Spinal cord (tissue), 10 donors: Measurements from ENCODE around the gene SAP30BP. TPM values are rescaled to one million over a fixed set of nuclear protein-coding genes. Genes with fewer than 3 reads are reported as not detected.

Source experiments
- DNase-seq, 6 donors: peaks; one replicate each; pipeline versions ENCODE4 v3.0.0 to v3.0.0-alpha.2; 2013 to 2015; ENCODE audit warnings: low spot score in 6 of 6, low read depth in 4 of 6
- H3K27ac ChIP-seq: one replicate; pipeline ENCODE4 v1.5.1; 2013; ENCODE audit warnings: low read depth, low read length, control low read depth
- H3K27me3 ChIP-seq: one replicate; pipeline ENCODE4 v1.6.1; 2013; ENCODE audit warnings: low read length; ENCODE audit not compliant: control insufficient read depth, insufficient read depth
- H3K36me3 ChIP-seq: one replicate; pipeline ENCODE4 v1.6.1; 2013; ENCODE audit warnings: low read length; ENCODE audit not compliant: control insufficient read depth, insufficient read depth
- H3K4me1 ChIP-seq: one replicate; pipeline ENCODE4 v1.6.1; 2013; ENCODE audit warnings: low read length; ENCODE audit not compliant: control insufficient read depth, insufficient read depth
- H3K4me3 ChIP-seq: one replicate; pipeline ENCODE4 v1.5.1; 2013; ENCODE audit warnings: low read depth, low read length, control low read depth
- H3K9me3 ChIP-seq: one replicate; pipeline ENCODE4 v1.6.1; 2013; ENCODE audit warnings: low read length; ENCODE audit not compliant: control insufficient read depth, insufficient read depth
- WGBS: methylation state at CpG from one replicate; pipeline ENCODE4 v1.1.5; 2013; ENCODE audit warnings: missing lambda C conversion rate; ENCODE audit not compliant: insufficient coverage; 5-methylcytosine and 5-hydroxymethylcytosine counted together
- polyA plus RNA-seq, 2 donors: library from polyadenylated mRNA; unstranded; fragments of 120-200 nt; gene quantifications; one replicate each; pipeline ENCODE4 v1.2.1, GENCODE V29; 2013; ENCODE audit not compliant: insufficient read length in 2 of 2
- total RNA-seq, 2 donors: library from RNA; depleted of rRNA in 1 of 2; stranded (reverse); fragments of 120-200 nt in 1 of 2; fragments of >200 nt in 1 of 2; gene quantifications; one replicate each; pipeline versions ENCODE4 v1.2.3 to v1.2.4, GENCODE V29; 2013 to 2014
- donor health status: healthy.

Gene SAP30BP
- total and polyA plus RNA-seq, 4 donors: 44.3 to 123 (median 105) TPM

DNA sequence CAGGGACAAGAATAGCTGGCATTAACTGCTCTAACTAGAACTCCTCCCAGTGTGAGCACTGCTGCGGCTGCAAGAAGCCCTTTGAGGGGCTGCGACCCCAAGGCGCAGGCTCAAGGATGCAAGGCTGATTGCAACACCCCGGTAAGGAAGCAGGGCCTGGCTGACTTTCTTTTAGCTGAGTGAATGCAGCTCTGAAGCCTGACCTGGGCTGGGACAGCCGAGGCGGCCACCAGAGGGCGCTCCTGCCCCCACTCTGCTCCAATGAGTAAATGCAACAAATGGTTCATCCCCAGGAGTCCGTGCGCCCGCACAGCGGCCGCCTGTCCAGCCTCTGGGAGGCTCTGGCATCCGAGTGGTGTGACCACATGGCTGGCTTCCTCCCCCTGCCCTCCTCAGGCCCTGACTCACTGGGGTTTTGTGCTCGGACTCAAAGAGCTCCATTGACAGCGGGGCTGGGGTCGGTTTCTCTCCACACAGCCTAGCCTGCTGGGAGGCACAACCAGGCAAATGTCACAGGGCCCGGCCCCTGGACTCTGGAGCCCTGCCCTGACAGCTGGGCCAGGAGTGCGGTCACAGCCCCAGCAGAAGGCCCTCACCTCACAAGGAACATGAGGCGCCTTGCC, 34.2 kb upstream of the SAP30BP start, which contains the start of gene SMIM5:
SMIM5 (plus strand) TSS at position 572 of the 623 bp plus-strand sequence. CDS start 6,768 bp downstream, outside the sequence.
- Histone ChIP-seq H3K36me3 (peaks cover 76% of the 10 kb centered on the region), H3K4me3 (peak within 1 kb of the TSS; percentile 43), H3K27ac (peak within 1 kb of the TSS; percentile 96), H3K27me3 (no peaks in the 10 kb centered on the region), H3K4me1 (peaks cover 56% of the 10 kb centered on the region), H3K9me3 (no peaks in the 10 kb centered on the region)
- 12% methylated on average over 19 of the region's 19 CpGs for WGBS
- DNase-seq: peak; percentile 53 to 91 (median 62)

DNA sequence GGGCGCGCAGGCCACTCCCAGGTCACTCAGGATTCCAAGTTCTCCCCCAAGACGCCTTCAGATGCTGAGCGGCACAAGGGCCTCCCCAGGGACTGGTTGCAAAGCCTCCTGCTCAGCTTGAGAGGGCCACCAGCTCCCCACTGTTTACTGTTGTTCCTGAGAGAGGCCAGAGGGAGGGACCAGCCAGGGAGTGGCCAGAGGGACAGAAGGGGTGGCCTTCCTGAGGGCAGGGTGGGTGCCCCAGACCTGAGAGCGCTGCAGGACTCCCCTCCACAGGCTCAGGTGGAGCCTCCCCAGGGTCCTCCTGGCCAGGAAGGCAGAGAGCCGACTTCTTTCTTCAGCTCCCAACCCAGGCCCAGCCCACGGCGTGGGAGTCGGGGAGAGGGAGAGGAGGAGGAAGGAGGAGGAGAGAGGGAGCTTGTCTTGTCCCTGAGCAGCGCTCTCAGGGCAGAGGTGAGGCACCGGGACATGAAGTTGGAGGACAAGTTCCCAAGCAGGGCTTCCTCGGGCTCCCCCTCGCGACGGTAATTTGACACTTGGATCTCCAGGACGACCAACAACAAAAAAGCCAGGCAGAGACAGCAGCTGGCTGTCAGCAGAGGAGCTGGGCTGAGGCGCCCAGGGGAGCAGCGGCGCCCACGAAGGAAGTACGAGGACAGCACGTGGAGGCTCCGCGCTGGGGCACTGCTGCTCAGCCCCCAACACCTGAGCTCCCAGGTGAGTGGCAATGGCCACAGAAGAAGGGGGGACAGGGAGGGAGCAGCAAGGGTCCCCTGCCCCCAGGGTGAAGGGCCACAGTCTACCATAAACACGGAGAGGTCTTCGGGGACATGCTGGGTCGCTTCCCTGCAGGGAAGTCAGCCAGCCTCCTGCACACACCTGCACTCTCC, 33.4 kb upstream of the SAP30BP start:
- H3K27me3 ChIP-seq: no peaks in the 10 kb centered on the region
- peak overlapping the region; percentile 96 for H3K27ac ChIP-seq
- peaks cover 76% of the 10 kb centered on the region for H3K36me3 ChIP-seq
- peak overlapping the region; percentile 43 for H3K4me3 ChIP-seq
- 16% methylated on average over 25 of the region's 27 CpGs for WGBS
- peak; percentile 57 to 93 (median 75) for DNase-seq
- H3K4me1 ChIP-seq: peaks cover 56% of the 10 kb centered on the region
- H3K9me3 ChIP-seq: no peaks in the 10 kb centered on the region

DNA sequence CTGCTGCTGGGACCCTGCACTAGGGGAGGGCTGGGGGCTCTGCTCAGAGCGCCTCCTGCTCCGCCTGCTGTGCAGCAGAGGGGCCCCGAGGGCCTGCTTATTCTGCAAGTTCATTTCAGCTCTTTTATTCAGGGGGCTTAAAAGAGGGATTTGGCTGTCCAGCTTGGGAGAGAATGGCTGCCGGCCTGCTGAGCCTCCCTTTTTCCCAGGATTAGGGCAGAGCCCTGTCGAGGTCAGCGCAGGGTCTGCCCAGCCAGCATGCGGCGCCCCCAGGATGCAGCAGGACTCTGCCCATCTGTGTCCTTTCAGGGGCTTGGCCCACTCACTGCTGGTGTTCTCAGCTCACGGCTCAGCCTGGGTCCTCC, 32.8 kb upstream of the SAP30BP start:
- no peak for DNase-seq
- no peaks in the 10 kb centered on the region for H3K27me3 ChIP-seq
- H3K4me1 ChIP-seq: peaks cover 56% of the 10 kb centered on the region
- no peaks in the 10 kb centered on the region for H3K9me3 ChIP-seq
- H3K27ac ChIP-seq: peak overlapping the region; percentile 96
- 41% methylated on average over 9 of the region's 9 CpGs for WGBS
- peaks cover 76% of the 10 kb centered on the region for H3K36me3 ChIP-seq
- peak overlapping the region; percentile 43 for H3K4me3 ChIP-seq

DNA sequence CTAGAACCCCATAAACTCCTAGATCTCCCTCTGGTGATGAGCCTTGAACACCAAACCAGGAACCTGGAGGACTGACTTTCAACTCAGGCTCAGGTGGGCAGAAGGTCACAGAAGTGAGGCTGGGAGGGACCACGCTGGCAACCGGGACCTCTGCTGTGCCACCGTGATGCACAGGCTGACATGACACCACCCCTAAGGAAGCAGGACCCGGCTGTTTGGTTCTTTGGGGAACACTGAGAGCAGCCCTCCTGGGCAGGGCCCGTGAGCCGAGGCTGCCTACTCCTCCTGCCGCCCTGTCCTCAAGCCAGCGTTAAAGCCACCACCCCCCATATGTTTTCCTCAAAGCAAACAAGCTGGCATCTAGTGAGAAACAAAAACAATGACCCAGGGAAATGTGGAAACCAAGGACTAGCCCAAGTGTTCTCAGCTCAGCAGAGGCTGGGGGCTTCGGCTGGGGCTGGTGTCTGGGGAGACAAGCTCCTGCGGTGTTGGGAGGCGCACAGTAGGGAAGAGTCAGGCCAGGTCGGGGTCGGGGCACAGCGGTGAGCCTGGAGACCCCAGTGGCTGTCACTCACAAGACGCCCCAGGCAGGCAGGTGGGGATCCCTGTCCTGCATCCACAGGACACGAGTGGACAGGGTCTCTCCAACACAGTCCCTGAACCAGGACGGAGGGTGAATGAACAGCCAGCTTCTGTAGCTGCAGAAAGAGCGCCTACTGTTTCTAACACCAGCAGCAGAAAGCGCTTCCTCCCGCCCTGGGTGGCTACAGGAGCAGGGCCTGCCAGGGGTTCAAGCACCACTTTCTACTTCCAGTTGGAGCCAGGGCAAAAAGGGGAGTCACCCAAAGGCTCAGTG, 32.2 kb upstream of the SAP30BP start:
- peak overlapping the region; percentile 96 for H3K27ac ChIP-seq
- peaks cover 76% of the 10 kb centered on the region for H3K36me3 ChIP-seq
- no peak for DNase-seq
- no peaks in the 10 kb centered on the region for H3K27me3 ChIP-seq
- 71% methylated on average over 17 of the region's 20 CpGs for WGBS
- H3K9me3 ChIP-seq: no peaks in the 10 kb centered on the region
- H3K4me1 ChIP-seq: peaks cover 56% of the 10 kb centered on the region
- H3K4me3 ChIP-seq: peak overlapping the region; percentile 43

DNA sequence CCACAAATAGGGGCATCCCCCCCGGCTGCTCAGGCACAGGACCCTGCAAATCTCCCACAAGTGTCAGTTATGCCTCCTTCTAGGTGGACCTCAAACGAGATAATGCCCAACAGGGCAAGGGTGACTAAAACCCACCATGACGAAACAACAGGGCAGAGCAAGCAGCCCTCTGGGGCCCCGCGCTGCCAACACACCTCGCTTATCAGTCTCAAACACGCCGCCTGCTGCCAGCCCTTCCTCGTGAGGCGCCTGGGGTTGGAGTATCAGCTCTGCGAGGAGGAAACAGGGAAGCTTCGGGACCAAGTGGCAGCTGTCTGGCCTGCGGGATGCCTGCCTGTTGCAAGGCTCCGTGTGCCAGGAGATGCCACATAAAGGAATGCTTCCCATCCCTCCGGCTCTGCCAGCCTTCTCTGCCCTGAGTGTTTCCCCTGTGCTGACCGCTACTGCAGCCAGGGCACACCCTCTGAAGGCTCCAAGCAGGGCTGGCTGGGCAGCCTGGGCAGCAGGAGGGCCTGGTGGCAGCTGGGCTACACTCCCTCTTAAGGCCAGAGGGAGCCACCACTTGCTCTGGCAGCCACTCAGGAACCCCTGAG, 31.4 kb upstream of the SAP30BP start:
- Histone ChIP-seq H3K4me3 (no peak overlapping the region), H3K36me3 (peaks cover 76% of the 10 kb centered on the region), H3K9me3 (no peaks in the 10 kb centered on the region), H3K27ac (peak overlapping the region; percentile 96), H3K27me3 (no peaks in the 10 kb centered on the region), H3K4me1 (peaks cover 56% of the 10 kb centered on the region)
- no peak for DNase-seq
- 71% methylated on average over 16 of the region's 16 CpGs for WGBS

DNA sequence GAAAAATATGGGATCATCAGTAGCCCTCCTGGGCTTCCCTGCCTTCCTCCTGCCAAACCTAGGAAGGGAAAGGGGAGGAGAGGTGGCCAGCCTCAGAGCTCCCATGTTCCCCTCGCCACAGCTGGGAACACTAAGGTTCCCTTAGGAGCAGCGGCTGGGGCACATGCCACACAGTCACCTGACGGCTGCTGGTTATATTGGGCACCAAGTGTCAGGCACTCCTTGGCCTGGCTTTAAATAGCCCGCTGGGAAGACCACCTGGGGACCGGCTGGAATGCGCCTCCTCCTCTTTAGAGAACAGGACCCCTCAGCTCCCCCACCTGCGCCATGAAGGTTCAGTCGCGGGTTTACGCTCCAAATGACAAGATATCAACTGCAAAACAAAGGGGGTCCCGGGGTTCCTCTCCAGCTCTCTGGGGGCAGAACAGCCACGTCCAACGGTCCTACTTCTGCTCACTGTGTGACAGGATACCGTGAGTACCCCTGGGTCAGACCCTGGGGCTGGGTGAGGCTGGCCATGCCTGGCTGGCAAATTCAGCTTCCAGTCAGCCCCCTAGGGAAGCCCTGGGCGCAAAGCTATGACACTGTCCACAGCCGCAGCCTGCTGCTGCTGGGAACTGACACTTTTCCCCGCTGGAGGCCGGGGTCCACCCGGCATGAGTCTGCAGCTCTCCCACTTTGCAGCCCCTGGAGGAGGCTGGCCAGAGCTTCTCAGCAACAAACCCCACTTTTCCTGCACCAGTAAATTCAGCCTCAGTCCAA, 30.6 kb upstream of the SAP30BP start:
- H3K27ac ChIP-seq: peak overlapping the region; percentile 27
- no peak for DNase-seq
- H3K4me1 ChIP-seq: peaks cover 56% of the 10 kb centered on the region
- no peak overlapping the region for H3K4me3 ChIP-seq
- H3K9me3 ChIP-seq: no peaks in the 10 kb centered on the region
- no peaks in the 10 kb centered on the region for H3K27me3 ChIP-seq
- WGBS: 82% methylated on average over 19 of the region's 19 CpGs
- peaks cover 74% of the 10 kb centered on the region for H3K36me3 ChIP-seq

DNA sequence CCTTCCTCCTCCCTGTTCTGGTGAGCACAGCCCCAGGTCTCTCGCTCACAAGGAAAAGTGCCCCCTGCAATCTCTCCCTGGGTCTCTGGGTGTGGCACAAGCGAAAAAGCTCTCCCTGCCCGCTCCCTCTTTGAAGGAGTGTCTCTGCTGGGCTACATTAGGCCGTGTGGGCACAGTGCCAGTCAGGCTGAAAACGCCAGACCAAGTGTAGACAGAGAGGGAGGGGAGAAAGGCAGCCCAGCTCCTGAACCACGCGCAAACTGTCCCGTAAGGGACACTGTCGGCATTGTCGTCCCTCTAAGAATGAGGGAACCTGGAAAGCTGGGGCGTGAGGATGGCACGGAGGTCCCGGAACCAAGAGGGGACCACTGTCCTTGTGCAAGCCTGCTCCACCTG, 30.0 kb upstream of the SAP30BP start:
- Histone ChIP-seq H3K27ac (no peak overlapping the region), H3K4me1 (peaks cover 56% of the 10 kb centered on the region), H3K4me3 (no peak overlapping the region), H3K36me3 (peaks cover 76% of the 10 kb centered on the region), H3K9me3 (no peaks in the 10 kb centered on the region), H3K27me3 (no peaks in the 10 kb centered on the region)
- WGBS: 63% methylated on average over 13 of the region's 13 CpGs
- DNase-seq: peak in 2 of 6 donors; percentile 26 to 46

DNA sequence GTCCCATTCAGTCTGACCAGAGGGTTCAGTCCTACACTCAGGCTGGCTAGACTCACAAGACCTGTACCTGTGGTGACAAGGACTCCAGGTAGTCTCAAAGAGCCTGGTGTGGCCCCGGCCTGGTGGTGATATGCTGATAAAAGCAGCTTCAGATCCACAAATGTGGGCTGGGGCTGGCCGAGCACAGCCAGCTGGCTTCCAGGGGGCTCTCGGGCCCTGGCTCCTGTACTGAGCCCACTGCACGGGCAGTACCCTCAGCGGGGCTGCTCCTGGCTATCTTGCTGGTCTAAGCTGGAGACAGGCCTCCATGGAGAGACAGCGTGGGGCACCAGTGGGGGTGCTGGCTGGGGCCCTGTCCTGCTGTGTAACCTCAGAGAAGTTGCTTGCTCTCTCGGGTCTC, 29.6 kb upstream of the SAP30BP start:
- Histone ChIP-seq H3K27me3 (no peaks in the 10 kb centered on the region), H3K4me3 (no peak overlapping the region), H3K27ac (no peak overlapping the region), H3K4me1 (peaks cover 53% of the 10 kb centered on the region), H3K9me3 (no peaks in the 10 kb centered on the region), H3K36me3 (peaks cover 75% of the 10 kb centered on the region)
- no peak for DNase-seq
- WGBS: 93% methylated on average over 6 of the region's 7 CpGs
